ENCODE data around the gene KLHL28.

DNA sequence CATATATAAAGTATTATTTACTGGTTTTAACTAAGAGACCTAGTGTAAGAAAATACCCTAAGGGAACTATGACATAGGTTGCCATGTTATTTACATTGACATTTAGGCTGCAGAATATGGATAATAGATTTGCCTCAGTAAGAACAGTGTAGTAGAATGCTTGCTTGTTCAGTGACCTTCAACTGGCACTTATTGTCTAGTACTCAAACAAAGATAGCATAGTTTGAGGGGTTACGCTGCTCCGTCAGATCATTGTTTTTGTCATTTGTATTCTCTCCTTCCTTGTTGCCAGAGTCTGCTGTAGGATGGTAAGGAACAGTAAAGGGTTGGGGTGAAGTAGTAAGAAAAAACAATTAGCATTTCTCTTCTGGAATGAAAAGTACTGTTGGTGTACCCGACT, 33.4 kb upstream of the KLHL28 start:
- TF ChIP-seq, protein P1, sequence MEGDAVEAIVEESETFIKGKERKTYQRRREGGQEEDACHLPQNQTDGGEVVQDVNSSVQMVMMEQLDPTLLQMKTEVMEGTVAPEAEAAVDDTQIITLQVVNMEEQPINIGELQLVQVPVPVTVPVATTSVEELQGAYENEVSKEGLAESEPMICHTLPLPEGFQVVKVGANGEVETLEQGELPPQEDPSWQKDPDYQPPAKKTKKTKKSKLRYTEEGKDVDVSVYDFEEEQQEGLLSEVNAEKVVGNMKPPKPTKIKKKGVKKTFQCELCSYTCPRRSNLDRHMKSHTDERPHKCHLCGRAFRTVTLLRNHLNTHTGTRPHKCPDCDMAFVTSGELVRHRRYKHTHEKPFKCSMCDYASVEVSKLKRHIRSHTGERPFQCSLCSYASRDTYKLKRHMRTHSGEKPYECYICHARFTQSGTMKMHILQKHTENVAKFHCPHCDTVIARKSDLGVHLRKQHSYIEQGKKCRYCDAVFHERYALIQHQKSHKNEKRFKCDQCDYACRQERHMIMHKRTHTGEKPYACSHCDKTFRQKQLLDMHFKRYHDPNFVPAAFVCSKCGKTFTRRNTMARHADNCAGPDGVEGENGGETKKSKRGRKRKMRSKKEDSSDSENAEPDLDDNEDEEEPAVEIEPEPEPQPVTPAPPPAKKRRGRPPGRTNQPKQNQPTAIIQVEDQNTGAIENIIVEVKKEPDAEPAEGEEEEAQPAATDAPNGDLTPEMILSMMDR (IDR thresholded peaks at IDR 0.05): no peak
- TF ChIP-seq POLR2A (IDR thresholded peaks at IDR 0.05): no peak
